GM18870 (cell line): ENCODE results near the gene KRTAP9-4.
"Not testable (repeated sequence)": the region's sequence is repeated elsewhere in the genome, so short reads cannot be mapped to it uniquely, and the experiment has no call there.

ENCODE experiments used
- ATAC-seq: cut with Tn5 transposase; IDR thresholded peaks from one replicate; pipeline ENCODE4 v1.9.1; 2021; ENCODE audit warnings: moderate library complexity; ENCODE audit not compliant: unreplicated experiment

Gene KRTAP9-4

DNA sequence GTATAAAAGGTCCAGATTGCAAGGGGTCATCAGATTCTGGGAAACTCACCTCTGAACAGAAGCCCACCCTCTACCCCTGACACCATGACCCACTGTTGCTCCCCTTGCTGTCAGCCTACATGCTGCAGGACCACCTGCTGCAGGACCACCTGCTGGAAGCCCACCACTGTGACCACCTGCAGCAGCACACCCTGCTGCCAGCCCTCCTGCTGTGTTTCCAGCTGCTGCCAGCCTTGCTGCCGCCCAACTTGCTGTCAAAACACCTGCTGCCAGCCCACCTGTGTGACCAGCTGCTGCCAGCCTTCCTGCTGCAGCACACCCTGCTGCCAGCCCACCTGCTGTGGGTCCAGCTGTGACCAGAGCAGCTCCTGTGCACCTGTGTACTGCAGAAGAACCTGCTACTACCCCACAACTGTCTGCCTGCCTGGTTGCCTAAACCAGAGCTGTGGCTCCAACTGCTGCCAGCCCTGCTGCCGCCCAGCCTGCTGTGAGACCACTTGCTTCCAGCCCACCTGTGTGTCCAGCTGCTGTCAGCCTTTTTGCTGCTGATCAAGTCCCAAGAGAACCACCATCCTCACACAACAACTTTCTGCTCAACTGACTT, at the start of gene KRTAP9-4:
Gene KRTAP9-4, plus strand, starts transcription at position 51 of the 604 bp plus-strand sequence. Its CDS starts 34 bp downstream, at position 85.
- not testable (repeated sequence) for ATAC-seq

GRCh38 chr17:41211845-41212466, 37.5 kb upstream of the KRTAP9-4 start:
- ATAC-seq: no peak

- no peak for ATAC-seq
These were observed 36.8 kb upstream of the KRTAP9-4 start for GRCh38 chr17:41212524-41213169.

DNA sequence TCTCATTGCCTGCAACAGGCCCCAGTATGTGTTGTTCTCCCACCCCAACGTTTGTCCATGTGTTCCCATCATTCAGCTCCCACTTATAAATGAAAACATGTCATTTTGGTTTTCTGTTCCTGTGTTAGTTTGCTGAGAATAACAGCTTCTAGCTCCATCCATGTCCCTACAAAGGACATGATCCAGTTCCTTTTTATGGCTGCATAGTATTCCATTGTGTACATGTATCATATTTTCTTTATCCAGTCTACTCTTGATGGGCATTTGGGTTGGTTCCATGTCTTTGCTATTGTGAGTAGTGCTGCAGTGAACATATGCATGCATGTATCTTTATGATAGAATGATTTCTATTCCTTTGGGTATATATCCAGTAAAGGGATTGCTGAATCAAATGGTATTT, 33.8 kb upstream of the KRTAP9-4 start:
- ATAC-seq: no peak

DNA sequence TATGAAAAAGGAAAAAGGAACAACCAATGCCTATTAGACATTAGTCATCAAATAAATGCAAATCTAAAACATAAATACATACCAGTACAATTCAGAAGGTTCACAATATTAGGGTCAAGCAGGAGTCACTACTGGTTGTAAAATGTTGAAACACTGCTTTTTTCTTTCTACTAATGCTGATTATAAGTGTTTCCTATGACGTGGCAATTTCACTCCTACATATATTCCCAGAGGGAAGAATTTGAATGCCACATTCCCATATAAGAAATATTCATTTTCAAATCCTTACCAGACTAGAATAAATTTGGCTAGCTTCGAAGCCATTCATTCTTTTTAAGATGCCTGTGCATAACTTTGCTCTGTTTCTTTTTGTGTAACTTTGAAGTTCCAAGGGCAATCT, 25.7 kb upstream of the KRTAP9-4 start:
- no peak for ATAC-seq

DNA sequence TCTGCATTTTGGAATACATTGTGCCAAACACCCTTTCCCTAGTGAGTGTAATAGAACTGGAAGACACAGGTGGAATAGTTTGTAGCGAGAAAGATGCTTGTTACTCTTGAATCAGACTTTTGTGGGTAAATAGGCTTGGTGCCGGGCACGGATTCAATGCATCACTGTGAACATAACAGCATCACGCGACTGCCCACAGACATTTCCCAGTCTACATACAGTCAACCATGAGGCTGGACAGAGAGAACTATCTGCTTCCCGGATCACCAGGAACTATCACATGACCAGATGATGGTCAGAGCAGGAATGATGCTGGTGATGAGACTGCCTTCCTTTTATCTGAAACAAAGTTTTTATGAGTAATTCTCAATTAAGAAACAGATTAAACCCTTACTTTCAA, 23.4 kb upstream of the KRTAP9-4 start:
- no peak for ATAC-seq

GRCh38 chr17:41226598-41227095, 22.8 kb upstream of the KRTAP9-4 start, which contains the start of gene KRTAP9-2:
KRTAP9-2 (plus strand) TSS chr17:41226648; CDS start chr17:41226655, 7 bp downstream.
- ATAC-seq: not testable (repeated sequence)

DNA sequence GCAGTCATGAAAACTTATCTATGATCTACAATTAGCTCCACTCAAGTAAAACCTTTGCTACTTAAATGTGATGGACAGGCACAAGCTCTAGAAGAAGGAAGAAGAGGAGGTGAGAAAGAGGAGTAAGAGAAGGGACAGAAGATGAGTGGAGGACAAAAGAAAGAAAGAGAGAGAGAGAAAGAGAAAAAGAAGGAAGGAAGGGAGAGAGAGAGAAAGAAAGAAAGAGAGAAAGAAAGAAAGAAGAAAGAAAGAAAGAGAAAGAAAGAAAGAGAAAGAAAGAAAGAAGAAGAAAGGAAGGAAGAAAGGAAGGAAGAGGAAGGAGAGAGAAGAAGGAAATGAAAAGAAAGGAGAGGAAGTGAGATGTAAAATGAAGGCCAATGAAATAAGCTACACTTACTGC, 19.4 kb upstream of the KRTAP9-4 start:
- no peak for ATAC-seq

GRCh38 chr17:41231731-41232130, 17.8 kb upstream of the KRTAP9-4 start:
- ATAC-seq: no peak

GRCh38 chr17:41232399-41233105, 16.9 kb upstream of the KRTAP9-4 start, which contains the start of gene KRTAP9-3:
KRTAP9-3 (plus strand) TSS chr17:41232449; CDS start chr17:41232502, 53 bp downstream.
- not testable (repeated sequence) for ATAC-seq

DNA sequence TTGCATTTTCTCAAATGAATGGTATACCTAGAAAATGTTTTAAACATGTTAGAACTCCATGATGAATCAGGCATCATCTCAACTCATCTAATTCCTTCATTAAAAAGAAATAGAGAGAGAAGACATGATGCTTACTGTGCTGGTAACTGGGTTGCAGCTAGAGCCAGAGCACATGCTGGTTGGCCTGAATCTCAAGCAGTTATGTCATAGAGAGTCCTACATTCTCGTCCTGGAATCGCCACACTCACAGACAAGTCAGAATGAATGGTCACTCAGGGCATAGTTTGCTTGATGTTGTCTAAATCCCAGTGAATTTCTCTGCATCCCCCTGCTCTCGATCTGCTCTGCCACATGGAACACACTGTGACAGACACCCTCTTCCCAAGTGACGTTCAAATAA, 12.4 kb upstream of the KRTAP9-4 start:
- not testable (repeated sequence) for ATAC-seq

GRCh38 chr17:41237949-41238437, 11.5 kb upstream of the KRTAP9-4 start, which contains the start of gene KRTAP9-8:
KRTAP9-8 (plus strand) TSS chr17:41237999; CDS start chr17:41238052, 53 bp downstream.
- ATAC-seq: not testable (repeated sequence)

GRCh38 chr17:41246995-41247787, 2.3 kb upstream of the KRTAP9-4 start:
- not testable (repeated sequence) for ATAC-seq

DNA sequence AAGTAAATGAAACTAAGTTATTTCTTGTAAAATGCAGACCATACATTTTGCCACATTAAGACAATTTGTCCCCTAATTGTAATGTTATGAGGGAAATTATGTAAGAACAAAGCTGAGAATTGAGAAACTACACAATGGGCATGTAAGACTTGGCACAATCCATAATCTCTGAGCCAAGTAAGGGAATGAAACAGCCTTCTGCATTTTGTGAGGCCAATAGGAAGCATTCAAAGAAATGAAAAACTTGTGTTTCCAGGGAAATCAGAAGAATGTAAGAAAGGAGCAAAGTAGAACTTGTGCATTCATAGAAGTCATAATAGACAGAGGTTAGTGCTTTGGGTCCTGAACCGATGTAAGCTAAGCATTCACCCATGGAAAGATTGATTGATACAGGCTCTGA, 1.8 kb downstream of the KRTAP9-4 start:
- no peak for ATAC-seq

DNA sequence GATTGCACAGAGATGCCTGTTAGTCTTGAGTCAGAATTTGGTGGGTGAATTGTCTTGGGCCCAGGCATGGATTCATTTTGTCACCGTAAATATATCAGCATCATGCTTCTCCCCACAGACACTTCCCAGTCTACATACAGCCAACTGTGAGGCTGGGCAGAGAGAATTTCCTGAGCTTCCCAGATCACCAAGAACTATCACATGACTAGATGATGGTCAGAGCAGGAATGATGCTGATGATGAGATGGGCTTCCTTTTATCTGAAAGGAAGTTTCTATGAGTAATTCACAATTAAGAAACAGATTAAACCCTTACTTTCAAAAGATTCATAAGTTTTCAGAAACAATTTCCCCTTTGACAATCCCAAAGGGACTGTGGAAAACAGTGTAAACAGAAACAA, 5.4 kb downstream of the KRTAP9-4 start:
- no peak for ATAC-seq

- ATAC-seq: not testable (repeated sequence)
These were observed 6.1 kb downstream of the KRTAP9-4 start, which contains the start of gene KRTAP9-9 for GRCh38 chr17:41255381-41256290. KRTAP9-9 (plus strand) TSS chr17:41255384.

- no peak for ATAC-seq
These were observed 6.8 kb downstream of the KRTAP9-4 start for GRCh38 chr17:41256291-41256685.

DNA sequence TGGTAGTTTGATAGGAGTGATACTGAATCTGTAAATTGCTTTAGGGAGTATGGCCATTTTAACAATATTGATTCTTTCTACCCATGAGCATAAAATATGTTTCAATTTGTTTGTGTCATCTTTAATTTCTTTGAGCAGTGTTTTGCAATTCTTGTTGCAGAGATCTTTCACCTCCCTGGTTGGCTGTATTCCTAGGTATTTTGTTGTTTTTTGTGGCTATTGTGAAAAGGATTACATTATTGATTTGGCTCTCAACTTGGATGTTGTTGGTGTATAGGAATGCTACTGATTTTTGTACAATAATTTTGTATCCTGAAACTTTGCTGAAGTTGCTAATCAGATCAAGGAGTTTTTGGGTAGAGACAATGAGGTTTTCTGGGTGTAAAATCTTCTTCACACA, 8.9 kb downstream of the KRTAP9-4 start:
- no peak for ATAC-seq

DNA sequence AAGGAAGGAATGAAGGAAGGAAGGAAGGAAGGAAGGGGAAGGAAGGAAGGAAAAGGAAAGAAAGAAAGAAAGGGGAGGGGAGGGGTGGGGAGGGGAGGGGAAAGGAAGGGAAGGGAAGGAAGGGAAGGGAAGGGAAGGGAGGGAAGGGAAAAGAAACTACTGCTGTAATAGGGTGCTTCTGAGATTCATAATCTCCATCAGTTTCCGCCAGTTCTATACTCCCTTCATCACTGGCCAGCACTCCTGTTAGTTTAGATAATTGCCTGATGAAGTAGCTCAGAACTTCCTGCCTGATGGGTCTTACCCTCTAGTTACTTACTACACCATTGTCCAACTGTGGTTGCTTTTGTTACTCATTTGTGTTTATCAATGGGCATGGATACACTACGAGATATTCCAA, 13.7 kb downstream of the KRTAP9-4 start:
- no peak for ATAC-seq
